Measurements from ENCODE around the gene TLE4.

GRCh38 chr9:79610791-79611614, 39.2 kb downstream of the TLE4 start:
- TF ChIP-seq POLR2A (IDR thresholded peaks at IDR 0.05) = no peak
- TF ChIP-seq, protein P1, sequence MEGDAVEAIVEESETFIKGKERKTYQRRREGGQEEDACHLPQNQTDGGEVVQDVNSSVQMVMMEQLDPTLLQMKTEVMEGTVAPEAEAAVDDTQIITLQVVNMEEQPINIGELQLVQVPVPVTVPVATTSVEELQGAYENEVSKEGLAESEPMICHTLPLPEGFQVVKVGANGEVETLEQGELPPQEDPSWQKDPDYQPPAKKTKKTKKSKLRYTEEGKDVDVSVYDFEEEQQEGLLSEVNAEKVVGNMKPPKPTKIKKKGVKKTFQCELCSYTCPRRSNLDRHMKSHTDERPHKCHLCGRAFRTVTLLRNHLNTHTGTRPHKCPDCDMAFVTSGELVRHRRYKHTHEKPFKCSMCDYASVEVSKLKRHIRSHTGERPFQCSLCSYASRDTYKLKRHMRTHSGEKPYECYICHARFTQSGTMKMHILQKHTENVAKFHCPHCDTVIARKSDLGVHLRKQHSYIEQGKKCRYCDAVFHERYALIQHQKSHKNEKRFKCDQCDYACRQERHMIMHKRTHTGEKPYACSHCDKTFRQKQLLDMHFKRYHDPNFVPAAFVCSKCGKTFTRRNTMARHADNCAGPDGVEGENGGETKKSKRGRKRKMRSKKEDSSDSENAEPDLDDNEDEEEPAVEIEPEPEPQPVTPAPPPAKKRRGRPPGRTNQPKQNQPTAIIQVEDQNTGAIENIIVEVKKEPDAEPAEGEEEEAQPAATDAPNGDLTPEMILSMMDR (IDR thresholded peaks at IDR 0.05) = no peak
- TF ChIP-seq POLR2AphosphoS5 (IDR thresholded peaks at IDR 0.05) = peak in 1 of 3 donors; percentile 6

Measured in breast epithelium (tissue), 3 donors.